HCT116 (cell line): ENCODE data around the gene CDKAL1. TPM values are rescaled to one million over a fixed set of nuclear protein-coding genes. Genes with fewer than 3 reads are reported as not detected.

Source experiments
- ATAC-seq: fragments of 200-7000 bp; cut with Tn5 transposase; 2 replicates; pipeline ENCODE4 v1.9.1; 2020; ENCODE audit warnings: mild to moderate bottlenecking, moderate library complexity
- BruUV-seq: library from RNA; stranded (reverse); fragments of 400-500 nt; replicated peaks from 2 replicates; lab custom pipeline; 2021; lab: Mats Ljungman, UMichigan
- CTCF ChIA-PET: fragments of 300-600 bp; sonication (Branson Sonifier 250); formaldehyde crosslinking; loops from one replicate; lab custom pipeline; 2021; ENCODE audit warnings: antibody characterized with exemption; lab: Charles Lee
- POLR2A ChIA-PET: fragments of 300-600, 350-600 bp; sonication (Branson Sonifier 250); formaldehyde crosslinking; loops from one replicate; lab custom pipeline; 2021; ENCODE audit warnings: antibody characterized with exemption; lab: Charles Lee
- RAD21 ChIA-PET, 2 experiments: fragments of 300-600 bp; sonication (Branson Sonifier 250); formaldehyde crosslinking; loops; one replicate each; lab custom pipeline; 2023; ENCODE audit warnings: low total read pairs in 2 of 2; ENCODE audit not compliant: uncharacterized antibody in 2 of 2, unreplicated experiment in 2 of 2, low non-redundant PET in 1 of 2; lab: Charles Lee
- DNase-seq: peaks from one replicate; pipeline ENCODE4 v3.0.0-alpha.2; 2010; ENCODE audit warnings: low read depth, low spot score
- H2AFZ ChIP-seq: fragments of 200-600 bp; shearing (Covaris generic), sonication (generic); 2 replicates; pipeline ENCODE4 v1.6.1; 2017; ENCODE audit warnings: low read depth, mixed run types, mixed read lengths, antibody characterized with exemption, low read length; ENCODE audit not compliant: poor library complexity, severe bottlenecking
- H3K27ac ChIP-seq: 2 replicates; pipeline ENCODE4 v1.5.1; 2012; ENCODE audit warnings: low read depth, low read length
- H3K27me3 ChIP-seq: fragments of 200-600 bp; sonication (generic); 2 replicates; pipeline ENCODE4 v1.6.1; 2016; ENCODE audit warnings: mixed run types, low read length, mixed read lengths; ENCODE audit not compliant: insufficient read depth
- H3K36me3 ChIP-seq, 2 experiments: fragments of 200-500 bp in 1 of 2; fragments of 200-600 bp in 1 of 2; sonication (Bioruptor generic) in 1 of 2; sonication (generic) in 1 of 2; 2 replicates each; pipeline versions ENCODE4 v1.5.1 to v1.6.1; 2014 to 2016; ENCODE audit warnings: low read length in 2 of 2, inconsistent platforms in 1 of 2, mixed read lengths in 1 of 2, mixed run types in 1 of 2; ENCODE audit not compliant: insufficient read depth in 2 of 2, control insufficient read depth in 1 of 2
- H3K4me1 ChIP-seq, 2 experiments: fragments of 200-600 bp in 1 of 2; sonication (generic) in 1 of 2; 2 replicates each; pipeline versions ENCODE4 v1.5.1 to v1.6.1; 2012 to 2017; ENCODE audit warnings: low read length in 2 of 2, inconsistent platforms in 1 of 2, mild to moderate bottlenecking in 1 of 2, mixed read lengths in 1 of 2, mixed run types in 1 of 2, moderate library complexity in 1 of 2; ENCODE audit not compliant: insufficient read depth in 2 of 2, control insufficient read depth in 1 of 2
- H3K4me2 ChIP-seq: fragments of 200-600 bp; sonication (generic); 2 replicates; pipeline ENCODE4 v1.6.1; 2017; ENCODE audit warnings: mixed run types, low read length, mixed read lengths
- H3K4me3 ChIP-seq, 2 experiments: fragments of 200-600 bp in 1 of 2; sonication (generic) in 1 of 2; replicated peaks in 1 of 2; 2 replicates each; pipeline ENCODE4 v1.5.1; 2011 to 2016; ENCODE audit warnings: low read length in 2 of 2, control low read depth in 1 of 2, low read depth in 1 of 2, mild to moderate bottlenecking in 1 of 2, mixed read lengths in 1 of 2, mixed run types in 1 of 2
- H3K79me2 ChIP-seq: fragments of 200-600 bp; sonication (generic); 2 replicates; pipeline ENCODE4 v1.6.1; 2017; ENCODE audit warnings: mild to moderate bottlenecking, mixed run types, low read length, moderate library complexity, mixed read lengths; ENCODE audit not compliant: insufficient read depth
- H3K9ac ChIP-seq: fragments of 200-600 bp; sonication (generic); 2 replicates; pipeline ENCODE4 v1.6.1; 2016; ENCODE audit warnings: low read length, mixed read lengths
- H3K9me2 ChIP-seq: fragments of 200-600 bp; sonication (generic), shearing (Covaris generic); 2 replicates; pipeline ENCODE4 v1.6.1; 2017; ENCODE audit warnings: mixed run types, mild to moderate bottlenecking, moderate library complexity; ENCODE audit not compliant: insufficient read depth
- H3K9me3 ChIP-seq, 2 experiments: fragments of 200-500 bp in 1 of 2; fragments of 200-600 bp in 1 of 2; sonication (Bioruptor generic) in 1 of 2; sonication (generic) in 1 of 2; 2 replicates each; pipeline ENCODE4 v1.6.1; 2014 to 2017; ENCODE audit warnings: low read length in 2 of 2, mixed read lengths in 2 of 2, inconsistent platforms in 1 of 2, low read depth in 1 of 2, mild to moderate bottlenecking in 1 of 2, mixed run types in 1 of 2, moderate library complexity in 1 of 2; ENCODE audit not compliant: control insufficient read depth in 1 of 2, insufficient read depth in 1 of 2
- H4K20me1 ChIP-seq: fragments of 200-600 bp; sonication (generic), shearing (Covaris generic); 2 replicates; pipeline ENCODE4 v1.6.1; 2017; ENCODE audit warnings: mixed run types, mild to moderate bottlenecking, moderate library complexity; ENCODE audit not compliant: insufficient read depth
- ELF1 ChIP-seq: IDR thresholded peaks from 2 replicates; pipeline ENCODE4 v1.6.1; 2012; ENCODE audit warnings: low read depth, borderline replicate concordance
- EZH2phosphoT487 ChIP-seq: fragments of 200-600 bp; IDR thresholded peaks from 2 replicates; pipeline ENCODE4 v1.6.1; 2018; ENCODE audit warnings: antibody characterized with exemption, borderline replicate concordance
- FOSL1 ChIP-seq: IDR thresholded peaks from 2 replicates; pipeline ENCODE4 v1.6.1; 2012; ENCODE audit warnings: low read depth
- JUND ChIP-seq: IDR thresholded peaks from 2 replicates; pipeline ENCODE4 v1.6.1; 2012
- POLR2A ChIP-seq: IDR thresholded peaks from 2 replicates; pipeline ENCODE4 v1.7.0; 2011; ENCODE audit warnings: borderline replicate concordance; ENCODE audit not compliant: insufficient read depth, insufficient read length; ENCODE audit errors: extremely low read depth
- POLR2AphosphoS5 ChIP-seq: IDR thresholded peaks from 2 replicates; pipeline ENCODE4 v1.6.1; 2011; ENCODE audit warnings: mild to moderate bottlenecking, low read depth, low read length, moderate library complexity
- RAD21 ChIP-seq: IDR thresholded peaks from 2 replicates; pipeline ENCODE4 v1.6.1; 2012; ENCODE audit warnings: low read depth, mild to moderate bottlenecking
- SIN3A ChIP-seq: IDR thresholded peaks from 2 replicates; pipeline ENCODE4 v1.6.1; 2012; ENCODE audit warnings: low read depth
- SP1 ChIP-seq: IDR thresholded peaks from 2 replicates; pipeline ENCODE4 v1.6.1; 2012; ENCODE audit warnings: low read depth
- TCF7L2 ChIP-seq: IDR thresholded peaks from 2 replicates; pipeline ENCODE4 v1.7.0; 2011; ENCODE audit warnings: borderline replicate concordance, inconsistent platforms; ENCODE audit not compliant: insufficient read depth, insufficient read length; ENCODE audit errors: extremely low read depth
- ZFX ChIP-seq: fragments of 450-650 bp; IDR thresholded peaks from 2 replicates; pipeline ENCODE4 v1.6.1; 2017
- ZNF274 ChIP-seq: fragments of 200-500 bp; sonication (Bioruptor generic); IDR thresholded peaks from 2 replicates; pipeline ENCODE4 v1.6.1; 2014; ENCODE audit warnings: mild to moderate bottlenecking, low read depth, low read length, inconsistent platforms
- intact Hi-C: fragments of 100-400 bp; cut with micrococcal nuclease; formaldehyde crosslinking; loops from 2 replicates; pipeline ENCODE4 v1.10.0; 2022
- total RNA-seq: library from RNA; stranded (reverse); gene quantifications from one replicate; pipeline ENCODE4 v1.2.1, GENCODE V29; 2021; ENCODE audit not compliant: unreplicated experiment
- TF ChIP-seq, protein P1 (sequence below): IDR thresholded peaks from 2 replicates; pipeline ENCODE4 v1.6.1; 2012
- TF ChIP-seq, protein P2 (sequence below), 3 experiments: fragments of 200-600 bp in 1 of 3; sonication (generic) in 1 of 3; IDR thresholded peaks in 2 of 3; conservative IDR thresholded peaks in 1 of 3; 2 replicates each; pipeline ENCODE4 v1.5.1; 2012 to 2017; ENCODE audit warnings: low read depth in 2 of 3, low read length in 2 of 3, antibody characterized with exemption in 1 of 3, borderline replicate concordance in 1 of 3, control low read depth in 1 of 3, mild to moderate bottlenecking in 1 of 3, mixed read lengths in 1 of 3, mixed run types in 1 of 3, moderate library complexity in 1 of 3; ENCODE audit not compliant: insufficient read depth in 1 of 3
- TF ChIP-seq, protein P3 (sequence below): IDR thresholded peaks from 2 replicates; pipeline ENCODE4 v1.6.1; 2011; ENCODE audit warnings: mild to moderate bottlenecking, low read length, moderate library complexity; ENCODE audit not compliant: insufficient replicate concordance; ENCODE audit errors: extremely low read depth
- TF ChIP-seq, protein P4 (sequence below): IDR thresholded peaks from 2 replicates; pipeline ENCODE4 v1.6.1; 2012

Gene CDKAL1
- total RNA-seq, 1 experiment from 2014 or later = 14.9 TPM

DNA sequence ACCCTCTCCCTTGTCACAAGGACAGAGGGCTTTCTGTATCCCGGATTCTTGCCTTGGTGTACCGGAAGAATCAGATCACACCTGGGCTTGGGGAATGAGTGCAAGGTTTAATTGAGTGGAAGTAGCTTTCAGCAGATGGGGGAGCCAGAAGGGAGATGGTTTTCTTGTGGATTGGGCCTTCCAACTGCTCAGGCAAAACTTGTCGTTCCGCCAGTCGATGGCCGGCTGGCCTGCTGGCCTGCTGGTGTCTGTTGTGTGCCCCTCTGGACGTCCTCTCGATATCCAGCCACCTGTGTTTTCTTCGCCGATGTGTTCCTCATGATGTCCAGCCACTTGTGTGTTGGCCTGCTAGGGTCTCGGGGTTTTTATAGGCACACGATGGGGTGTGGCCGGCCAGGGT lies 168.1 kb downstream of the CDKAL1 start:
- Histone ChIP-seq H3K79me2 (no peaks in the 10 kb centered on the region; the same call in 1 of the 2 replicates), H3K4me2 (no peak overlapping the region), H3K4me1 (no peaks in the 10 kb centered on the region), H3K27me3 (no peaks in the 10 kb centered on the region), H3K9me3 (no peaks in the 10 kb centered on the region), H4K20me1 (no peaks in the 10 kb centered on the region), H3K36me3 (no peaks in the 10 kb centered on the region), H3K27ac (no peak overlapping the region), H2AFZ (no peak overlapping the region), H3K9ac (no peak overlapping the region), H3K9me2 (no peaks in the 10 kb centered on the region), H3K4me3 (no peak overlapping the region)
- ATAC-seq (no peak), DNase-seq (no peak)
- BruUV-seq = no TSS peak
- ChIA-PET CTCF (no interaction called here), RAD21 (no interaction called here), POLR2A (no interaction called here)
- TF ChIP-seq FOSL1 = no peak
- no peak for TF ChIP-seq ELF1
- TF ChIP-seq ZFX = no peak
- no peak for TF ChIP-seq POLR2A
- TF ChIP-seq, protein P1, sequence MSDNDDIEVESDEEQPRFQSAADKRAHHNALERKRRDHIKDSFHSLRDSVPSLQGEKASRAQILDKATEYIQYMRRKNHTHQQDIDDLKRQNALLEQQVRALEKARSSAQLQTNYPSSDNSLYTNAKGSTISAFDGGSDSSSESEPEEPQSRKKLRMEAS = no peak
- TF ChIP-seq, protein P2, sequence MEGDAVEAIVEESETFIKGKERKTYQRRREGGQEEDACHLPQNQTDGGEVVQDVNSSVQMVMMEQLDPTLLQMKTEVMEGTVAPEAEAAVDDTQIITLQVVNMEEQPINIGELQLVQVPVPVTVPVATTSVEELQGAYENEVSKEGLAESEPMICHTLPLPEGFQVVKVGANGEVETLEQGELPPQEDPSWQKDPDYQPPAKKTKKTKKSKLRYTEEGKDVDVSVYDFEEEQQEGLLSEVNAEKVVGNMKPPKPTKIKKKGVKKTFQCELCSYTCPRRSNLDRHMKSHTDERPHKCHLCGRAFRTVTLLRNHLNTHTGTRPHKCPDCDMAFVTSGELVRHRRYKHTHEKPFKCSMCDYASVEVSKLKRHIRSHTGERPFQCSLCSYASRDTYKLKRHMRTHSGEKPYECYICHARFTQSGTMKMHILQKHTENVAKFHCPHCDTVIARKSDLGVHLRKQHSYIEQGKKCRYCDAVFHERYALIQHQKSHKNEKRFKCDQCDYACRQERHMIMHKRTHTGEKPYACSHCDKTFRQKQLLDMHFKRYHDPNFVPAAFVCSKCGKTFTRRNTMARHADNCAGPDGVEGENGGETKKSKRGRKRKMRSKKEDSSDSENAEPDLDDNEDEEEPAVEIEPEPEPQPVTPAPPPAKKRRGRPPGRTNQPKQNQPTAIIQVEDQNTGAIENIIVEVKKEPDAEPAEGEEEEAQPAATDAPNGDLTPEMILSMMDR (IDR thresholded peaks at IDR 0.05 in 2 of 3, conservative IDR thresholded peaks at IDR 0.05 in 1 of 3; ENCODE audit: borderline replicate concordance in 1 of 3, insufficient read depth in 1 of 3, low read depth in 2 of 3, low read length in 2 of 3) = no peak
- TF ChIP-seq, protein P3, sequence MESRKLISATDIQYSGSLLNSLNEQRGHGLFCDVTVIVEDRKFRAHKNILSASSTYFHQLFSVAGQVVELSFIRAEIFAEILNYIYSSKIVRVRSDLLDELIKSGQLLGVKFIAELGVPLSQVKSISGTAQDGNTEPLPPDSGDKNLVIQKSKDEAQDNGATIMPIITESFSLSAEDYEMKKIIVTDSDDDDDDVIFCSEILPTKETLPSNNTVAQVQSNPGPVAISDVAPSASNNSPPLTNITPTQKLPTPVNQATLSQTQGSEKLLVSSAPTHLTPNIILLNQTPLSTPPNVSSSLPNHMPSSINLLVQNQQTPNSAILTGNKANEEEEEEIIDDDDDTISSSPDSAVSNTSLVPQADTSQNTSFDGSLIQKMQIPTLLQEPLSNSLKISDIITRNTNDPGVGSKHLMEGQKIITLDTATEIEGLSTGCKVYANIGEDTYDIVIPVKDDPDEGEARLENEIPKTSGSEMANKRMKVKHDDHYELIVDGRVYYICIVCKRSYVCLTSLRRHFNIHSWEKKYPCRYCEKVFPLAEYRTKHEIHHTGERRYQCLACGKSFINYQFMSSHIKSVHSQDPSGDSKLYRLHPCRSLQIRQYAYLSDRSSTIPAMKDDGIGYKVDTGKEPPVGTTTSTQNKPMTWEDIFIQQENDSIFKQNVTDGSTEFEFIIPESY = no peak
- TF ChIP-seq SP1 = no peak
- no peak for TF ChIP-seq ZNF274
- no peak for TF ChIP-seq EZH2phosphoT487
- no peak for TF ChIP-seq POLR2AphosphoS5
- TF ChIP-seq TCF7L2 = no peak
- TF ChIP-seq RAD21 = no peak
- TF ChIP-seq JUND = no peak
- TF ChIP-seq, protein P4, sequence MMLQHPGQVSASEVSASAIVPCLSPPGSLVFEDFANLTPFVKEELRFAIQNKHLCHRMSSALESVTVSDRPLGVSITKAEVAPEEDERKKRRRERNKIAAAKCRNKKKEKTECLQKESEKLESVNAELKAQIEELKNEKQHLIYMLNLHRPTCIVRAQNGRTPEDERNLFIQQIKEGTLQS = no peak
- no peak for TF ChIP-seq SIN3A
- intact Hi-C loops = no loop called here
